SK-N-SH (cell line): Measurements from ENCODE around the gene CHMP4A. TPM values are rescaled to one million over a fixed set of nuclear protein-coding genes. Genes with fewer than 3 reads are reported as not detected.

Experiments used
- CTCF ChIA-PET: fragments of 300-600, 350-600 bp; formaldehyde crosslinking; extraction: SDS; loops from one replicate; lab custom pipeline; 2021; lab: Yijun Ruan, JAX
- POLR2A ChIA-PET: fragments of 350-600 bp; sonication (Branson Sonifier 250); formaldehyde crosslinking; extraction: SDS; loops from one replicate; lab custom pipeline; 2020; ENCODE audit warnings: antibody characterized with exemption, inconsistent platforms; lab: Yijun Ruan, JAX
- DNase-seq: peaks from one replicate; pipeline ENCODE4 v3.0.0; 2012
- H2AFZ ChIP-seq: fragments of 200-600 bp; sonication (generic); 2 replicates; pipeline ENCODE4 v1.8.1; 2016; ENCODE audit warnings: antibody characterized with exemption, mild to moderate bottlenecking, low read depth
- H3F3A ChIP-seq: fragments of 200-600 bp; sonication (generic); replicated peaks from 2 replicates; pipeline ENCODE3; 2016; ENCODE audit warnings: antibody characterized with exemption, mild to moderate bottlenecking; ENCODE audit not compliant: insufficient read depth
- H3K27ac ChIP-seq, 2 experiments: fragments of 200-500 bp in 1 of 2; fragments of 200-600 bp in 1 of 2; sonication (Bioruptor generic) in 1 of 2; sonication (generic), shearing (Covaris generic) in 1 of 2; 2 replicates each; pipeline versions ENCODE4 v1.5.1 to v1.6.1; 2014 to 2016; ENCODE audit warnings: low read depth in 2 of 2, inconsistent platforms in 1 of 2, low read length in 1 of 2, mild to moderate bottlenecking in 1 of 2, mixed read lengths in 1 of 2
- H3K27me3 ChIP-seq: fragments of 200-600 bp; sonication (generic), shearing (Covaris generic); 2 replicates; pipeline ENCODE4 v1.6.1; 2016; ENCODE audit warnings: mixed run types; ENCODE audit not compliant: insufficient read depth
- H3K36me3 ChIP-seq, 2 experiments: fragments of 200-500 bp in 1 of 2; fragments of 200-600 bp in 1 of 2; sonication (Bioruptor generic) in 1 of 2; sonication (generic) in 1 of 2; replicated peaks in 1 of 2; 2 replicates each; pipeline versions ENCODE3 to v1.5.1; 2014 to 2016; ENCODE audit warnings: low read length in 1 of 2, mild to moderate bottlenecking in 1 of 2; ENCODE audit not compliant: insufficient read depth in 2 of 2, control insufficient read depth in 1 of 2
- H3K4me1 ChIP-seq, 2 experiments: fragments of 200-500 bp in 1 of 2; fragments of 200-600 bp in 1 of 2; sonication (Bioruptor generic) in 1 of 2; sonication (generic), shearing (Covaris generic) in 1 of 2; 2 replicates each; pipeline versions ENCODE4 v1.5.1 to v1.6.1; 2014 to 2016; ENCODE audit warnings: low read depth in 1 of 2, low read length in 1 of 2, mixed run types in 1 of 2; ENCODE audit not compliant: insufficient read depth in 2 of 2, control insufficient read depth in 1 of 2
- H3K4me2 ChIP-seq: fragments of 200-600 bp; sonication (generic), shearing (Covaris generic); 2 replicates; pipeline ENCODE4 v1.6.1; 2017; ENCODE audit warnings: mixed run types
- H3K4me3 ChIP-seq, 2 experiments: fragments of 200-500 bp in 1 of 2; fragments of 200-600 bp in 1 of 2; sonication (Bioruptor generic) in 1 of 2; sonication (generic), shearing (Covaris generic) in 1 of 2; 2 replicates each; pipeline versions ENCODE4 v1.5.1 to v1.8.1; 2014 to 2016; ENCODE audit warnings: low read depth in 2 of 2, inconsistent platforms in 1 of 2, low read length in 1 of 2, mild to moderate bottlenecking in 1 of 2, mixed read lengths in 1 of 2, moderate library complexity in 1 of 2
- H3K79me2 ChIP-seq: fragments of 200-600 bp; sonication (generic); 2 replicates; pipeline ENCODE4 v1.8.1; 2017; ENCODE audit warnings: mild to moderate bottlenecking; ENCODE audit not compliant: insufficient read depth
- H3K9ac ChIP-seq: fragments of 200-600 bp; sonication (generic); 2 replicates; pipeline ENCODE4 v1.6.1; 2017; ENCODE audit warnings: mixed run types
- H3K9me2 ChIP-seq: fragments of 200-600 bp; sonication (generic); 2 replicates; pipeline ENCODE4 v1.6.1; 2017; ENCODE audit warnings: mixed run types
- H3K9me3 ChIP-seq: fragments of 200-600 bp; sonication (generic); 2 replicates; pipeline ENCODE4 v1.6.1; 2017; ENCODE audit warnings: mixed run types, mild to moderate bottlenecking, moderate library complexity
- H4K20me1 ChIP-seq: fragments of 200-600 bp; sonication (generic); 2 replicates; pipeline ENCODE4 v1.6.1; 2017; ENCODE audit warnings: mild to moderate bottlenecking, mixed run types; ENCODE audit not compliant: insufficient read depth
- EP300 ChIP-seq, 2 experiments: IDR thresholded peaks; 2 replicates each; pipeline versions ENCODE4 v1.4.0 to v1.6.1; 2012; ENCODE audit warnings: borderline replicate concordance in 1 of 2, low read depth in 1 of 2, low read length in 1 of 2
- FOXJ3 ChIP-seq: sonication (generic); formaldehyde crosslinking; IDR thresholded peaks from 2 replicates; pipeline ENCODE4 v1.5.1; 2020; ENCODE audit warnings: mild to moderate bottlenecking, missing genetic modification reagents
- GABPA ChIP-seq: IDR thresholded peaks from 2 replicates; pipeline ENCODE4 v1.4.0; 2012; ENCODE audit warnings: low read depth, mild to moderate bottlenecking
- GATA2 ChIP-seq: sonication (generic); formaldehyde crosslinking; IDR thresholded peaks from 2 replicates; pipeline ENCODE4 v1.5.0; 2020; ENCODE audit warnings: mild to moderate bottlenecking, missing genetic modification reagents
- NFIC ChIP-seq: IDR thresholded peaks from 2 replicates; pipeline ENCODE4 v1.4.0; 2012; ENCODE audit warnings: borderline replicate concordance
- PBX3 ChIP-seq: IDR thresholded peaks from 2 replicates; pipeline ENCODE4; 2012
- RAD21 ChIP-seq: IDR thresholded peaks from 2 replicates; pipeline ENCODE4 v1.6.1; 2012; ENCODE audit warnings: mild to moderate bottlenecking, low read length
- REST ChIP-seq: IDR thresholded peaks from 2 replicates; pipeline ENCODE4 v1.6.1; 2012; ENCODE audit warnings: mild to moderate bottlenecking, low read depth, low read length, moderate library complexity
- TCF12 ChIP-seq: IDR thresholded peaks from 2 replicates; pipeline ENCODE4 v1.4.0; 2012
- TEAD4 ChIP-seq: IDR thresholded peaks from 2 replicates; pipeline ENCODE4 v1.4.0; 2012; ENCODE audit warnings: mild to moderate bottlenecking, borderline replicate concordance; ENCODE audit not compliant: insufficient read depth
- ZBTB33 ChIP-seq: IDR thresholded peaks from 2 replicates; pipeline ENCODE4 v1.4.0; 2012; ENCODE audit warnings: low read depth, borderline replicate concordance
- WGBS: methylation state at CpG from one replicate; pipeline ENCODE4 v1.1.6; 2017; ENCODE audit warnings: low lambda C conversion rate; 5-methylcytosine and 5-hydroxymethylcytosine counted together
- polyA plus RNA-seq, 3 experiments: library from polyadenylated mRNA; depleted of rRNA; stranded (reverse); fragments of >200 nt; gene quantifications; 2 replicates each; pipeline ENCODE4 v1.2.3, GENCODE V29; 2012

CHMP4A gene
- polyA plus RNA-seq, 1 of the 3 experiments (the other 2 are of a cell fraction): 92.4 TPM

- WGBS: 100% methylated on average over 2 of the region's 19 CpGs
- peaks cover 11% of the 10 kb centered on the region for H3F3A ChIP-seq
- no peaks in the 10 kb centered on the region for H4K20me1 ChIP-seq
- H3K4me2 ChIP-seq: no peak overlapping the region
- peaks cover under 1% of the 10 kb centered on the region; the same call in 1 of the 2 replicates for H3K79me2 ChIP-seq
- no peaks in the 10 kb centered on the region for H3K9me2 ChIP-seq
- H3K4me1 ChIP-seq: peaks cover 0 to 11% of the 10 kb centered on the region in 2 experiments; a peak in 2 of 4 replicates
- no peaks in the 10 kb centered on the region for H3K9me3 ChIP-seq
- H3K27me3 ChIP-seq: no peaks in the 10 kb centered on the region
- H3K27ac ChIP-seq: no peak overlapping the region; a peak in 1 of 4 replicates
- H3K36me3 ChIP-seq: peaks cover 15 to 95% of the 10 kb centered on the region in 2 experiments
- H3K9ac ChIP-seq: no peak overlapping the region
- H2AFZ ChIP-seq: no peak overlapping the region
- no peak overlapping the region for H3K4me3 ChIP-seq
- CTCF ChIA-PET: interaction anchor here (0.9 to 2.4 kb wide), 3 partner anchors 21 to 124 kb away, joined by 3 to 11 read pairs (median 3); partner anchors contain the start of gene IRF9
- no peak for DNase-seq
- POLR2A ChIA-PET: interaction anchor here (0.8 to 3.3 kb wide), 4 partner anchors 9 to 20 kb away, joined by 4 to 21 read pairs (median 10); partner anchors contain the start of genes IRF9, REC8 and TM9SF1
- TF ChIP-seq REST (no peak), RAD21 (no peak), EP300 (IDR thresholded peaks at IDR 0.05; ENCODE audit: borderline replicate concordance in 1 of 2, low read depth in 1 of 2, low read length in 1 of 2) (no peak), GABPA (no peak), GATA2 (CRISPR knock-in tag) (no peak), PBX3 (no peak), TEAD4 (no peak), NFIC (no peak), FOXJ3 (no peak), TCF12 (no peak), ZBTB33 (no peak)
Measured at GRCh38 chr14:24181371-24182077, 31.8 kb downstream of the CHMP4A start.
